ENCODE measurements around the gene SF3B3. TPM values are rescaled to one million over a fixed set of nuclear protein-coding genes. Genes with fewer than 3 reads are reported as not detected.

The SF3B3 gene
- total RNA-seq, 6 donors from 2014 or later = 63.9 to 168 (median 105) TPM

- DNase-seq (no peak), ATAC-seq (ENCODE audit: low FRiP score in 2 of 2) (no peak)
- 88 to 95% methylated on average over 4 of the region's 4 CpGs for WGBS, 2 donors
- H3K27ac ChIP-seq = no peak overlapping the region
- H3K27me3 ChIP-seq = no peaks in the 10 kb centered on the region
- H3K4me3 ChIP-seq = no peak overlapping the region
- no peaks in the 10 kb centered on the region for H3K9me3 ChIP-seq
- no peak for TF ChIP-seq POLR2A (IDR thresholded peaks at IDR 0.05)
- no peak for TF ChIP-seq EP300 (IDR thresholded peaks at IDR 0.05)
- H3K4me1 ChIP-seq = peaks cover 2 to 10% (median 6%) of the 10 kb centered on the region in 4 donors
- no peaks in the 10 kb centered on the region for H3K36me3 ChIP-seq
Measured at GRCh38 chr16:70597135-70597835, 73.7 kb downstream of the SF3B3 start.

GRCh38 chr16:70598937-70599503, 75.4 kb downstream of the SF3B3 start:
- WGBS, 2 donors = 70 to 71% methylated on average over 6 of the region's 6 CpGs
- ATAC-seq (ENCODE audit: low FRiP score in 2 of 2) = no peak

GRCh38 chr16:70600730-70601129, 77.1 kb downstream of the SF3B3 start:
- ATAC-seq (ENCODE audit: low FRiP score in 2 of 2) (no peak), DNase-seq (no peak)
- H3K36me3 ChIP-seq = no peaks in the 10 kb centered on the region
- H3K27ac ChIP-seq = no peak overlapping the region
- H3K9me3 ChIP-seq = no peaks in the 10 kb centered on the region
- H3K4me1 ChIP-seq = no peaks in the 10 kb centered on the region
- H3K27me3 ChIP-seq = no peaks in the 10 kb centered on the region
- H3K4me3 ChIP-seq = no peak overlapping the region
- TF ChIP-seq CTCF (IDR thresholded peaks at IDR 0.05) (no peak), POLR2A (IDR thresholded peaks at IDR 0.05) (no peak), EP300 (IDR thresholded peaks at IDR 0.05) (no peak), POLR2AphosphoS5 (IDR thresholded peaks at IDR 0.05) (no peak)
- WGBS, 2 donors = 84 to 88% methylated on average over 3 of the region's 3 CpGs

More at GRCh38 chr16:70598937-70599503, 75.4 kb downstream of the SF3B3 start:
- no peaks in the 10 kb centered on the region for H3K36me3 ChIP-seq
- no peaks in the 10 kb centered on the region for H3K9me3 ChIP-seq
- H3K27me3 ChIP-seq = no peaks in the 10 kb centered on the region
- no peak overlapping the region for H3K27ac ChIP-seq
- TF ChIP-seq EP300 (IDR thresholded peaks at IDR 0.05) (no peak), POLR2A (IDR thresholded peaks at IDR 0.05) (no peak)
- DNase-seq = no peak
- H3K4me1 ChIP-seq = peaks cover 0 to 4% (median 1%) of the 10 kb centered on the region in 4 donors
- no peak overlapping the region for H3K4me3 ChIP-seq

GRCh38 chr16:70601576-70602575, 78.3 kb downstream of the SF3B3 start:
- H3K9me3 ChIP-seq = no peaks in the 10 kb centered on the region
- no peaks in the 10 kb centered on the region for H3K4me1 ChIP-seq
- no peak for TF ChIP-seq EP300 (IDR thresholded peaks at IDR 0.05)
- no peak for TF ChIP-seq POLR2A (IDR thresholded peaks at IDR 0.05)
- no peak for TF ChIP-seq POLR2AphosphoS5 (IDR thresholded peaks at IDR 0.05)
- no peak for TF ChIP-seq CTCF (IDR thresholded peaks at IDR 0.05)
- no peaks in the 10 kb centered on the region for H3K27me3 ChIP-seq
- DNase-seq = no peak
- no peak overlapping the region for H3K4me3 ChIP-seq
- H3K27ac ChIP-seq = no peak overlapping the region
- 75 to 76% methylated on average over 6 of the region's 8 CpGs for WGBS, 2 donors
- H3K36me3 ChIP-seq = no peaks in the 10 kb centered on the region
- ATAC-seq (ENCODE audit: low FRiP score in 2 of 2) = no peak

GRCh38 chr16:70602831-70603230, 79.2 kb downstream of the SF3B3 start:
- H3K27ac ChIP-seq = no peak overlapping the region
- no peaks in the 10 kb centered on the region for H3K27me3 ChIP-seq
- 83 to 90% methylated on average over 8 of the region's 8 CpGs for WGBS, 2 donors
- H3K9me3 ChIP-seq = no peaks in the 10 kb centered on the region
- no peaks in the 10 kb centered on the region for H3K4me1 ChIP-seq
- no peak overlapping the region for H3K4me3 ChIP-seq
- DNase-seq (no peak), ATAC-seq (ENCODE audit: low FRiP score in 2 of 2) (no peak)
- TF ChIP-seq CTCF (IDR thresholded peaks at IDR 0.05) (no peak), POLR2A (IDR thresholded peaks at IDR 0.05) (no peak), EP300 (IDR thresholded peaks at IDR 0.05) (no peak), POLR2AphosphoS5 (IDR thresholded peaks at IDR 0.05) (no peak)
- H3K36me3 ChIP-seq = no peaks in the 10 kb centered on the region

Measured in upper lobe of left lung (tissue), 6 donors.